Epidermal melanocyte (primary cell): Measurements from ENCODE around the gene UNC50.
"Not testable (repeated sequence)": the region's sequence is repeated elsewhere in the genome, so short reads cannot be mapped to it uniquely, and the experiment has no call there.

Source experiments
- DNase-seq: peaks from one replicate; pipeline ENCODE4 v3.0.0; 2011; ENCODE audit warnings: low spot score; ENCODE audit not compliant: insufficient read length

The UNC50 gene

DNA sequence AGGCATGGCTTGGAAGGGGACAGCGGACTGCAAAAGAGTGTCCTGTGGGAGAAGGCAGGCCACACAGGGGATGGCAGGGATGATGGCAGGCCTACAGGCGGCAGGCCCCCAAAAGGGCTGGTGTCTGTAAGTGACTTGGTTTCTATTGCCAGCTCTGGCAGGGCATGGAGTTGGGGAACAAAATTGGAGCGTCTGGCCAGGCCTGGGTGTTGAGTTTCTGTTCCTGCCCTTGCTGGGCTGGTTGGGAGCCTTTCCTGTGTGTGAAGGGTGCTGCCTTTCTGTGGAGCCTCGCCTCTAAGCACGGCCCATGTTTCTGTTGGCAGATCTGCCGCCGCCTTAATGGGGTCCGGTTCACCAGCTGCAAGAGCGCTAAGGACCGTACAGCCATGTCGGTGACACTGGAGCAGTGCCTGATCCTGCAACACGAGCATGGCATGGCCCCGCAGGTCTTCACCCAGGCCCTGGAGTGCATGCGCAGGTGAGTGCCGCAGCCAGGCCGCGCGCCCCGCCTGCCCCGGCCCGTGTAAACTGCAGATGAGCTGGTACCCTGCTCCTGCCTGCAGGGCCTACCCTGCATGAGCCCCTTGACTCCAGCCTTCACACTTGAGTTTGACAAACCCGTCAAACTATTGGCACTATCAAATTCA, 31.6 kb upstream of the UNC50 start:
- no peak for DNase-seq

- DNase-seq, result no peak
Observed at GRCh38 chr2:98577313-98577712, 31.1 kb upstream of the UNC50 start.

- DNase-seq, result no peak
Observed at GRCh38 chr2:98578231-98578630, 30.2 kb upstream of the UNC50 start.

DNA sequence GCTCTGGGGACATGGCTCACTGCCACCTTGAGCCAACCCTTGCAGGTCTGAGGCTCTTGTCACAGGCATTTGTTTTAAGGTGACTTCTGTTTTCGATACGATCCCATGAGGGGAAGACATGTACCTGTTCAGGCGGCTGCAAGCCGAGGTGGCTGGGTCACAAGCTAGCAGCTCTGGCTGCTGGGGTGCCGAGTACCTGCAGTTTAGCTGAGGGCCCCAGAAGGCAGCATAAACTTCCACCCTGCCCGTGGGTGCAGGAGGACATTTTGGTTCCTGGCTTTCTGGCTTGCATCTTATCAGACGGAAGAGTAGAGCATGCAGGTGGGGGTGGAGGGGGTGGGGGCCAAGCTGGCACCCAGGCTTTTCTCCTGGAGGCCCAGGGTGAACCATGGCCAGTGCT, 28.5 kb upstream of the UNC50 start:
- DNase-seq, result no peak

GRCh38 chr2:98580656-98581284, 27.6 kb upstream of the UNC50 start:
- DNase-seq, result no peak

GRCh38 chr2:98582523-98582922, 25.9 kb upstream of the UNC50 start:
- no peak for DNase-seq

DNA sequence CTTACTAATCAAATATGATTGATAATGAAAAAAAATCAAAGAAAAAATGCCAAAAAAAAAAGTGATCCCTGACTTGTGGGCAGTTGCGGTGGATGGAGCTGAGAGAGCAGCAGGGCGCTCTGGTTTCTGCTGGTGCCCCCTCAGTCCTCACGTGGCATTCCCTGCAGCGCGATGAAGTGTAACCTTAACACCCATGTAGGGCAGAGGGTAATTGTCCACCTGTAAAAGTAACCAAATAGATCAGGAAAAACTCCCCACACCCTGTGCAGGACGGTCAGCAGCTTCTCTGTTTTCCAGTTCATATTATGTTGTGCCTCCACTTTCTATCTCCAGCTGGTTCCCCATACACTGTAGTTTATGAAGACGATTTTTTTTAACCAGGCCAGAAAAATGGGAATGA, 25.1 kb upstream of the UNC50 start:
- DNase-seq, result no peak

- DNase-seq, result no peak
Observed at GRCh38 chr2:98583816-98584618, 24.4 kb upstream of the UNC50 start.

DNA sequence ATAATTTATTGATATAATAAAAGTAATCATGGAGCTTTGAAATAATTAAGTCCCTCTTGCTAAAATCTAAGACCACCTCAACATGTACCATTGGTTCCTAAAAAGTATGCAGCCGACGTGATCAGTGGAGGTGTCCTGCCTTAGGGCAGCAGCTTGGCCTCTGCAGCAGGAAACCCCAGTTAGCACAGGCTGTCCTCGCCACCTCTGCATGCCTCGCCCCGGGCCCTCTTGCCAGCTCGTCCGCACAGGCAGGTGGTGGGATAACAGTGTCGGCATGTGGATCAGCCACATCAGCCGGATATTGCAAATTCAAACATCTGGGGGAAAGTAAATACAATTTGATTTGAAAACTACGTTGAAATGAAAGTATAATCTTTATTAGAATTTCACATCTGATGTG, 23.0 kb upstream of the UNC50 start:
- DNase-seq, result no peak

DNA sequence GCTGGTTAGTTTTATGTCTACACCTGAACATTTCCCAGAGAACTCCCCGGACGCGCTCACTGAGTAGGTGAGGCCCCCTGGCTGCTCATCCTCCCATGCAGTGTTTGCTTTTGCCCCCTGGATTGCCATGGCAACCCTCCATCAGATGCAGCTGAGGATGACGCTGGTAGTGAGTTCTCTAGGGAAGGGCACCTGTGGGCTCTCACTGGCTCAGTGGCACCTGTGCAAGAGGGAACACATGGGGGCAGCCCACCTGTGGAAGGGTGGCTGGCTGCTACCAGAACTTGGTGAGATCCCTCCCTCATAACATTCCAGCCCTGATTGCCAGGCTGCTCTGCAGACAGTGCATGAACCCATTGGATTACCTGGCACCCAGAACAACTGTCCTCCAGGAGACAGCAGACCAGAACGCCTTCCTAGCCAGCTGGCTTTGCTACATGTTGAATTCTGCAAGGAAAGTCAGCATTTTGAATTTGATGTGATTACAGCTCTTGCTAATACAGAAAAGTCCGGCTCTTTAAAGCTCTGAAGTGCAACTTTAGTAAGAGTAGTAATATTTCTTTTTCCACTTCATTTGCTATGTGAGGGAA, 21.7 kb upstream of the UNC50 start:
- DNase-seq, result no peak

GRCh38 chr2:98588880-98589431, 19.4 kb upstream of the UNC50 start:
- DNase-seq, result no peak

- DNase-seq, result no peak
Observed at GRCh38 chr2:98589489-98589888, 18.9 kb upstream of the UNC50 start.

- no peak for DNase-seq
Observed at GRCh38 chr2:98592565-98592964, 15.8 kb upstream of the UNC50 start.

DNA sequence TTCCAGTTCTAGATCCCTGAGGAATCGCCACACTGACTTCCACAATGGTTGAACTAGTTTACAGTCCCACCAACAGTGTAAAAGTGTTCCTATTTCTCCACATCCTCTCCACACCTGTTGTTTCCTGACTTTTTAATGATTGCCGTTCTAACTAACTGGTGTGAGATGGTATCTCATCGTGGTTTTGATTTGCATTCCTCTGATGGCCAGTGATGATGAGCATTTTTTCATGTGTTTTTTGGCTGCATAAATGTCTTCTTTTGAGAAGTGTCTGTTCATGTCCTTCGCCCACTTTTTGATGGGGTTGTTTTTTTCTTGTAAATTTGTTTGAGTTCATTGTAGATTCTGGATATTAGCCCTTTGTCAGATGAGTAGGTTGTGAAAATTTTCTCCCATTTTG, 13.7 kb upstream of the UNC50 start:
- not testable (repeated sequence) for DNase-seq

DNA sequence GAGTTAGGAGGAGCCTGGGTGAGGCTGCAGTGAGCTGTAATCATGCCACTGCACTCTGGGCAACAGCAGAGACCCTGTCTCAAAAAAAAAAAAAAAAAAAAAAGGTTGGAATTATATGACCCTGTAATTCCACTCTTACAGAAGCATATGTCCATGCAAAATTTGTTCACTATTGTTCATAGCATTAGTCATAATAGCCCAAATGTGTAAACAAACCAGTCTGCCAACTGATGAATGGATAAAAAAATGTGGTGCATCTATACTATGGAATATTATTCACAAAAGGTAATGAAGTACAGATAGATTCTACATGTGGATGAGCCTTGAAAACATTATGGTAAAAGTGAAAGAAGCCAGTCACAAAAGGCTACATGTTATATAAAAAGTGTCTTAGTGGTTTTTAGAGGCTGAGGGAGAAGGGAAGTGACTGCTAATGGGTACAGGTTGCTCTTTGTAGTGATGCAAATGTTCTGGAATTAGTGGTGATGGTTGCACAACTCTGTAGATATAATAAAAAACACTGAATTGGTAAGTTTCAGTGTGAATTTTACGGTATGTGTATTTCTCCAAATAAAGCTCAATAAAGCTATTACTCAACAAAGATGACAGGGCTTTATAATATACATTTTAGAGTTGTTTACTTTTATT, 9.5 kb upstream of the UNC50 start:
- no peak for DNase-seq

- DNase-seq, result no peak
Observed at GRCh38 chr2:98601532-98602132, 6.8 kb upstream of the UNC50 start.

DNA sequence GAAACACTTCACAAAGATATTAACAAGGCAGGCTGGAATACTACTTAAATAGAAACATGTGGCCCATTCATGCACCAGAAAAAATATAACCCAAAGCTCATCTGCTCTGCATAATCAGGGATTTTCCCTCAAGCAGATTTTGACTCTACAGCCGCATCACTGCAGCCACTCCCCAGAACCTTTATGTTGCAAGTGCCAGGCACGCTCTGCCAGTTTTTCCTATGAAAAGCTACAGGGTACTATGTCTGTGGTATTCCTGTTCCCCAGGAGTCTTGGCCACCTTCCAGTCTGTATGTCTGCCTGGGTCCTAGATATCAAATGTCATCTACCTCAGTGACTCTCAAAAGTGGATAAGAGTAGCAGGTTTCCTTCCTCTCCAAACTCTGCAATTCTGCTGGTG, 3.8 kb upstream of the UNC50 start:
- no peak for DNase-seq

DNA sequence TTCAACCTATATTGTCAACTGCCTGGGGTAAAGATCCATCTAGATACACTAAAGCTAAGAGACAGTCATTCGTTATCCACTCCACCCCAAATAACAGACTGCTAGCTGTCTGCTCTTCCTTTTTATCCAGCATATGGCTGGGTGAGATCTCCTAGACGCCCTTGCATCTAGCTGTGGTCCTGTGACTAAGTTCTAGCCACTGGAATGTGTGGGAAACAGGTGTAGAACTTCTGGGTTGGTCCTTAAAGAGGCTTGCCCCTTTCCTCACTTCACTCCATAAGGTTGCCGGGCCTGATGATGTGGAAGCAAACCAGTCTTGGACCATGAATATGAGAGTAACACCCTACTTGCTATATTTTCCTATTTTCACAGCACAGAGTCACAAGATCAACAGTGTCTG, 3.3 kb upstream of the UNC50 start:
- DNase-seq, result no peak

DNA sequence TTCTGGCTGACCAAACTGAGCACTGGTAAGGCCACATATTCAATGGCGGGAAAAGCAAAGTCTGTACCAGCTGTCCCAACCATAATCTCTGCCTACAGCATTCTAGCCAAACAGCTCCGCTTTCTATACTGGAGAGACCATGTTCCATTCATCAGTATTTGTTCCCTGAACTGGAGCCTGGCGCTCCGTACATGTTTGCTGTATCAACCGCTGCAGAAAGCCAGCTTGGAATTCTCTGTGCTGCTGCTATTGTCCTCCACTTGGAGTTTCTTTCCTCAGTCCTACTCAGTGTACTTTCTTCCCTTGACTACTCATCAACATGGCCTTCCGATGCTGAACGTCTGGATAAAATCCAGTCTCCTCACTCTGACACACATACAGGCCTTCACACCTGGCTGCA, 2.0 kb upstream of the UNC50 start:
- no peak for DNase-seq

DNA sequence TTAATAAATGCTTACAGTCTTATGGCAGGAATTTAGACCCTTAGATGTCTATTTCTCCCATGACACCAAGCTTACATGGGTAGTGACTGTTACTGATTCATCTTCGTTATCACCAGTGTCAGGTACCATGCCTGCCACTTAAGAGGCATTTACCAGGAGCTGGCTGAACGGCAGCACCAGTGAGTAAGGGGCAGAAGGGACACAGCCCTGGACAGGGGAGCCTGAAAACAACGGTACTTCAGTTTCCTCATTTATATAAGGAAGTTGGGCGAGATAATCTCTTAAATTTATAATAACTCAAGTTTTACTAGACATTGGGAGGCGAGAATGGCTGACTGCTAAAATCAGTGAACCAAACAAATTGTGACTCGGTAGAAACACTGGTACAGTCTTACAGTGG, 1.3 kb upstream of the UNC50 start:
- DNase-seq, result no peak

GRCh38 chr2:98607741-98608115, 661 bp upstream of the UNC50 start:
- no peak for DNase-seq
